GM18498 (cell line): ENCODE measurements around the gene P2RX7.
"Not testable (repeated sequence)": the region's sequence is repeated elsewhere in the genome, so short reads cannot be mapped to it uniquely, and the experiment has no call there.

Source experiments
- ATAC-seq: cut with Tn5 transposase; IDR thresholded peaks from one replicate; pipeline ENCODE4 v1.9.1; 2021; ENCODE audit warnings: mild to moderate bottlenecking, moderate library complexity; ENCODE audit not compliant: unreplicated experiment

The P2RX7 gene

GRCh38 chr12:121226399-121226798, 93.7 kb downstream of the P2RX7 start:
- no peak for ATAC-seq

- peak; percentile 6 for ATAC-seq
Observed at GRCh38 chr12:121226871-121227270, 94.2 kb downstream of the P2RX7 start.

- peak; percentile 48 for ATAC-seq
Observed at GRCh38 chr12:121227294-121227693, 94.6 kb downstream of the P2RX7 start.

- ATAC-seq: no peak
Observed at GRCh38 chr12:121228919-121229665, 96.4 kb downstream of the P2RX7 start.

- ATAC-seq: not testable (repeated sequence)
Observed at GRCh38 chr12:121229826-121230537, 97.3 kb downstream of the P2RX7 start.

- ATAC-seq: no peak
Observed at GRCh38 chr12:121230538-121230907, 97.8 kb downstream of the P2RX7 start.

- ATAC-seq: no peak
Observed at GRCh38 chr12:121232163-121232562, 99.5 kb downstream of the P2RX7 start.

GRCh38 chr12:121232977-121233627, 100.4 kb downstream of the P2RX7 start:
- ATAC-seq: no peak

GRCh38 chr12:121233628-121234020, 100.9 kb downstream of the P2RX7 start:
- no peak for ATAC-seq

GRCh38 chr12:121236776-121237175, 104.1 kb downstream of the P2RX7 start:
- ATAC-seq: no peak

- ATAC-seq: no peak
Observed at GRCh38 chr12:121237415-121237814, 104.7 kb downstream of the P2RX7 start.
